ENCODE results near the gene MON2. TPM values are rescaled to one million over a fixed set of nuclear protein-coding genes. Genes with fewer than 3 reads are reported as not detected.

The MON2 gene
- total and polyA plus RNA-seq, 10 of the 15 experiments (the other 5 are each of a cell fraction or from before 2014, with no cell fraction given): 5.4 to 34.3 (median 23.4) TPM

DNA sequence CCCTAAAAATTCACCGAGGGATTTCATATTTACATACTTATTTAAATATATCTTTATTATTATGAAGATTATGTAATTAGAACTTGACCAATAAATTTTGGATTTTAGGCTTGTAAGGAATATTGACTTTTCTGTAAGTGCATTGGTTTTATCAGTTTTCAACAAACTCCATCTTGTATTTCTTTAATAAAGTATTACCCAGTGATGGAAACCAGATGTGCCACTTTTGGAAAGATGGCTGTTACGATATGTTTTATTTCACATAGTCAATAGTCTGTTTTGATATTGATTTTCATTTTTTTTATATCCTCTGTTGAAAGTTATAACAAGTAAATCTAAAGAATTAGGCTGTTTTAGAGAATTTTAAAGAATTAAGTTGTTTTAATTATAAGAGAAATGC is 1.8 kb downstream of the MON2 start:
- TF ChIP-seq TBL1XR1 (IDR thresholded peaks at IDR 0.05; ENCODE audit: low read depth, low read length) (no peak), POLR2AphosphoS2 (IDR thresholded peaks at IDR 0.05; ENCODE audit: low read depth, low read length) (no peak), TARDBP (IDR thresholded peaks at IDR 0.05; ENCODE audit: borderline replicate concordance) (no peak), ATF7 (IDR thresholded peaks at IDR 0.05; ENCODE audit: low read depth) (no peak), MTA3 (IDR thresholded peaks at IDR 0.05; ENCODE audit: borderline replicate concordance, low read length) (no peak), HCFC1 (IDR thresholded peaks at IDR 0.05; ENCODE audit: low read length) (no peak)
- TF ChIP-seq, protein P1, sequence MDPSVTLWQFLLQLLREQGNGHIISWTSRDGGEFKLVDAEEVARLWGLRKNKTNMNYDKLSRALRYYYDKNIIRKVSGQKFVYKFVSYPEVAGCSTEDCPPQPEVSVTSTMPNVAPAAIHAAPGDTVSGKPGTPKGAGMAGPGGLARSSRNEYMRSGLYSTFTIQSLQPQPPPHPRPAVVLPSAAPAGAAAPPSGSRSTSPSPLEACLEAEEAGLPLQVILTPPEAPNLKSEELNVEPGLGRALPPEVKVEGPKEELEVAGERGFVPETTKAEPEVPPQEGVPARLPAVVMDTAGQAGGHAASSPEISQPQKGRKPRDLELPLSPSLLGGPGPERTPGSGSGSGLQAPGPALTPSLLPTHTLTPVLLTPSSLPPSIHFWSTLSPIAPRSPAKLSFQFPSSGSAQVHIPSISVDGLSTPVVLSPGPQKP (IDR thresholded peaks at IDR 0.05; ENCODE audit: low read depth, low read length): no peak
- Histone ChIP-seq H3K9ac (ENCODE audit: control insufficient read depth, insufficient read depth, low read length) (peak overlapping the region; percentile 94), H3K4me3 (peak overlapping the region; percentile 87; the same call in 1 of the 2 replicates), H3K4me1 (ENCODE audit: control insufficient read depth, insufficient read depth, low read length) (no peaks in the 10 kb centered on the region), H2AFZ (ENCODE audit: control insufficient read depth, low read depth, low read length) (no peak overlapping the region), H3K4me2 (ENCODE audit: control insufficient read depth, insufficient read depth) (peak overlapping the region; percentile 82), H3K27ac (ENCODE audit: control insufficient read depth, insufficient read depth) (no peak overlapping the region), H4K20me1 (ENCODE audit: control insufficient read depth, insufficient read depth) (no peaks in the 10 kb centered on the region), H3K36me3 (ENCODE audit: control insufficient read depth in 2 of 2, insufficient read depth in 2 of 2, low read length in 1 of 2) (no peaks in the 10 kb centered on the region; a peak in 1 of 4 replicates), H3K9me3 (replicated peaks; ENCODE audit: control insufficient read depth, insufficient read depth, low read length) (no peaks in the 10 kb centered on the region; the same call in 2 of the 3 replicates), H3K27me3 (replicated peaks in 1 of 2; ENCODE audit: control insufficient read depth in 2 of 2, insufficient read depth in 2 of 2, low read length in 1 of 2) (no peaks in the 10 kb centered on the region), H3K79me2 (ENCODE audit: control insufficient read depth, insufficient read depth, low read length) (peaks cover 58% of the 10 kb centered on the region)
- ChIA-PET POLR2A (no interaction called here), CTCF (interaction anchor here (3.3 kb wide), 1 partner anchor 31 kb away, joined by 22 read pairs; no protein-coding TSS in a partner anchor), RAD21 (ENCODE audit: unreplicated experiment) (no interaction called here), SMC1A (ENCODE audit: uncharacterized antibody, unreplicated experiment) (interaction anchor here (1.1 to 2.8 kb wide), 2 partner anchors 14 to 49 kb away, joined by 4 to 11 read pairs; no protein-coding TSS in a partner anchor)
- DNase-seq (ENCODE audit: low read depth, low spot score) (no peak), FAIRE-seq (no peak), ATAC-seq (no peak)
- BruUV-seq (replicated peaks): no TSS peak
- intact Hi-C loops (cut with micrococcal nuclease; ENCODE audit: unreplicated experiment) (no loop called here), in situ Hi-C loops (cut with MboI) (no loop called here)
- WGBS (ENCODE audit: insufficient coverage, insufficient replicate concordance, low lambda C conversion rate, missing lambda C conversion rate): 27% methylated on average over 2 of the region's 2 CpGs

DNA sequence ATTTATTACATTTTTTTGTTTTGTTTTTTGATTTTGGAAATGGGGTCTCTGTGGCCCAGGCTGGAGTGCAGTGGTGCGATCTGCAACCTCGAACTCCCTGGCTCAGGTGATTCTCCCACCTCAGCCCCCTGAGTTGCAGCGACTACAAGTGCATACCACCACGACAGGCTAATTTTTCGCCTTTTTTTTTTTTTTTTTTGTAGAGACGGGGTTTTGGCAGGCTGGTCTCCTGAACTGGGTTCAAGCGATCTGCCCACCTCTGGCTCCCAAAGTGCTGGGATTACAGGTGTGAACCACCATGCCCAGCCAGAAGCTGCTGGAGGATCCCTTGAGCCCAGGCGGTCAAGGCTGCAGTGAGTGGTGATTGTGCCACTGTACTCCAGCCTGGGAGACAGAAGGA is 2.3 kb downstream of the MON2 start:
- Histone ChIP-seq H3K9me3 (replicated peaks; ENCODE audit: control insufficient read depth, insufficient read depth, low read length) (no peaks in the 10 kb centered on the region), H3K79me2 (ENCODE audit: control insufficient read depth, insufficient read depth, low read length) (peaks cover 58% of the 10 kb centered on the region), H4K20me1 (ENCODE audit: control insufficient read depth, insufficient read depth) (no peaks in the 10 kb centered on the region), H3K36me3 (ENCODE audit: control insufficient read depth in 2 of 2, insufficient read depth in 2 of 2, low read length in 1 of 2) (no peaks in the 10 kb centered on the region; a peak in 1 of 4 replicates), H3K4me1 (ENCODE audit: control insufficient read depth, insufficient read depth, low read length) (no peaks in the 10 kb centered on the region), H3K4me2 (ENCODE audit: control insufficient read depth, insufficient read depth) (peak overlapping the region; percentile 82), H3K27ac (ENCODE audit: control insufficient read depth, insufficient read depth) (no peak overlapping the region), H3K4me3 (peak overlapping the region; percentile 51), H2AFZ (ENCODE audit: control insufficient read depth, low read depth, low read length) (no peak overlapping the region), H3K27me3 (replicated peaks in 1 of 2; ENCODE audit: control insufficient read depth in 2 of 2, insufficient read depth in 2 of 2, low read length in 1 of 2) (no peaks in the 10 kb centered on the region), H3K9ac (ENCODE audit: control insufficient read depth, insufficient read depth, low read length) (peak overlapping the region; percentile 94)
- no TSS peak for BruUV-seq (replicated peaks)
- POLR2A ChIA-PET: no interaction called here
- 77% methylated on average over 7 of the region's 8 CpGs for WGBS (ENCODE audit: insufficient coverage, insufficient replicate concordance, low lambda C conversion rate, missing lambda C conversion rate)
- FAIRE-seq (no peak), ATAC-seq (no peak), DNase-seq (ENCODE audit: low read depth, low spot score) (no peak)
- CTCF ChIA-PET: no interaction called here
- SMC1A ChIA-PET (ENCODE audit: uncharacterized antibody, unreplicated experiment): interaction anchor here (1.7 kb wide), 1 partner anchor 75 kb away, joined by 5 read pairs; no protein-coding TSS in a partner anchor
- RAD21 ChIA-PET (ENCODE audit: unreplicated experiment): interaction anchor here (0.9 kb wide), 1 partner anchor 112 kb away, joined by 3 read pairs; no protein-coding TSS in a partner anchor
- intact Hi-C loops (cut with micrococcal nuclease; ENCODE audit: unreplicated experiment) (no loop called here), in situ Hi-C loops (cut with MboI) (no loop called here)
- TF ChIP-seq, protein P2, sequence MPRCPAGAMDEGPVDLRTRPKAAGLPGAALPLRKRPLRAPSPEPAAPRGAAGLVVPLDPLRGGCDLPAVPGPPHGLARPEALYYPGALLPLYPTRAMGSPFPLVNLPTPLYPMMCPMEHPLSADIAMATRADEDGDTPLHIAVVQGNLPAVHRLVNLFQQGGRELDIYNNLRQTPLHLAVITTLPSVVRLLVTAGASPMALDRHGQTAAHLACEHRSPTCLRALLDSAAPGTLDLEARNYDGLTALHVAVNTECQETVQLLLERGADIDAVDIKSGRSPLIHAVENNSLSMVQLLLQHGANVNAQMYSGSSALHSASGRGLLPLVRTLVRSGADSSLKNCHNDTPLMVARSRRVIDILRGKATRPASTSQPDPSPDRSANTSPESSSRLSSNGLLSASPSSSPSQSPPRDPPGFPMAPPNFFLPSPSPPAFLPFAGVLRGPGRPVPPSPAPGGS (IDR thresholded peaks at IDR 0.05; ENCODE audit: borderline replicate concordance, insufficient read depth, low read depth, low read length, poor library complexity, severe bottlenecking): no peak
- TF ChIP-seq, protein P3, sequence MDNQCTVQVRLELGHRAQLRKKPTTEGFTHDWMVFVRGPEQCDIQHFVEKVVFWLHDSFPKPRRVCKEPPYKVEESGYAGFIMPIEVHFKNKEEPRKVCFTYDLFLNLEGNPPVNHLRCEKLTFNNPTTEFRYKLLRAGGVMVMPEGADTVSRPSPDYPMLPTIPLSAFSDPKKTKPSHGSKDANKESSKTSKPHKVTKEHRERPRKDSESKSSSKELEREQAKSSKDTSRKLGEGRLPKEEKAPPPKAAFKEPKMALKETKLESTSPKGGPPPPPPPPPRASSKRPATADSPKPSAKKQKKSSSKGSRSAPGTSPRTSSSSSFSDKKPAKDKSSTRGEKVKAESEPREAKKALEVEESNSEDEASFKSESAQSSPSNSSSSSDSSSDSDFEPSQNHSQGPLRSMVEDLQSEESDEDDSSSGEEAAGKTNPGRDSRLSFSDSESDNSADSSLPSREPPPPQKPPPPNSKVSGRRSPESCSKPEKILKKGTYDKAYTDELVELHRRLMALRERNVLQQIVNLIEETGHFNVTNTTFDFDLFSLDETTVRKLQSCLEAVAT (IDR thresholded peaks at IDR 0.05): peak; percentile 61; the same call in 1 of the 2 replicates
